HG03575 (cell line): ENCODE data around the gene SSUH2.

Source experiments
- ATAC-seq: cut with Tn5 transposase; IDR thresholded peaks from one replicate; pipeline ENCODE4 v1.9.1; 2021; ENCODE audit not compliant: unreplicated experiment, insufficient number of reproducible peaks, low FRiP score; ENCODE audit errors: extremely low read depth

Gene SSUH2

GRCh38 chr3:8623741-8624140 is 20.9 kb downstream of the SSUH2 start:
- ATAC-seq: no peak

GRCh38 chr3:8622873-8623691 is 21.5 kb downstream of the SSUH2 start:
- peak; percentile 56 for ATAC-seq

- no peak for ATAC-seq
Measured at GRCh38 chr3:8621872-8622271, 22.7 kb downstream of the SSUH2 start.

- ATAC-seq: no peak
Measured at GRCh38 chr3:8621141-8621540, 23.5 kb downstream of the SSUH2 start.

GRCh38 chr3:8619548-8619947 is 25.1 kb downstream of the SSUH2 start:
- ATAC-seq: no peak

GRCh38 chr3:8618950-8619349 is 25.6 kb downstream of the SSUH2 start:
- no peak for ATAC-seq

GRCh38 chr3:8617921-8618320 is 26.7 kb downstream of the SSUH2 start:
- ATAC-seq: no peak

GRCh38 chr3:8610951-8611350 is 33.6 kb downstream of the SSUH2 start:
- no peak for ATAC-seq

GRCh38 chr3:8608791-8609467 is 35.7 kb downstream of the SSUH2 start:
- ATAC-seq: no peak

- ATAC-seq: no peak
Measured at GRCh38 chr3:8608041-8608790, 36.4 kb downstream of the SSUH2 start.

- ATAC-seq: no peak
Measured at GRCh38 chr3:8607234-8608040, 37.2 kb downstream of the SSUH2 start.

GRCh38 chr3:8606701-8607231 is 37.8 kb downstream of the SSUH2 start:
- ATAC-seq: no peak

GRCh38 chr3:8604988-8605387 is 39.6 kb downstream of the SSUH2 start:
- ATAC-seq: no peak

- ATAC-seq: no peak
Measured at GRCh38 chr3:8604006-8604405, 40.6 kb downstream of the SSUH2 start.

GRCh38 chr3:8603115-8603710 is 41.4 kb downstream of the SSUH2 start:
- no peak for ATAC-seq

GRCh38 chr3:8600457-8600856 is 44.1 kb downstream of the SSUH2 start:
- no peak for ATAC-seq

- ATAC-seq: no peak
Measured at GRCh38 chr3:8599146-8599545, 45.5 kb downstream of the SSUH2 start.

GRCh38 chr3:8597219-8597853 is 47.3 kb downstream of the SSUH2 start:
- no peak for ATAC-seq
